ENCODE data around the gene MSANTD1.
"Not testable (repeated sequence)": the region's sequence is repeated elsewhere in the genome, so short reads cannot be mapped to it uniquely, and the experiment has no call there.

The MSANTD1 gene

GRCh38 chr4:3287972-3288570 is 39.1 kb downstream of the MSANTD1 start:
- no peak for DNase-seq (ENCODE audit: low read depth in 2 of 2, low spot score in 1 of 2)

- no peak for DNase-seq (ENCODE audit: low read depth in 2 of 2, low spot score in 1 of 2)
These were observed 39.7 kb downstream of the MSANTD1 start for GRCh38 chr4:3288571-3289094.

GRCh38 chr4:3290476-3290875 is 41.5 kb downstream of the MSANTD1 start:
- no peak for DNase-seq (ENCODE audit: low read depth in 2 of 2, low spot score in 1 of 2)

GRCh38 chr4:3290889-3291321 is 41.9 kb downstream of the MSANTD1 start:
- no peak for DNase-seq (ENCODE audit: low read depth in 2 of 2, low spot score in 1 of 2)

GRCh38 chr4:3291411-3291968 is 42.5 kb downstream of the MSANTD1 start:
- no peak for DNase-seq (ENCODE audit: low read depth in 2 of 2, low spot score in 1 of 2)

- DNase-seq (ENCODE audit: low read depth in 2 of 2, low spot score in 1 of 2) = no peak
These were observed 43.1 kb downstream of the MSANTD1 start for GRCh38 chr4:3291969-3292570.

GRCh38 chr4:3292571-3293400 is 43.8 kb downstream of the MSANTD1 start, which contains the start of gene RGS12:
Gene RGS12, plus strand, starts transcription at chr4:3293021. Its CDS starts 23,150 bp downstream, at chr4:3316171.
- DNase-seq (ENCODE audit: low read depth in 2 of 2, low spot score in 1 of 2) = peak; percentile 45 to 74

GRCh38 chr4:3293401-3294391 is 44.7 kb downstream of the MSANTD1 start:
- no peak for DNase-seq (ENCODE audit: low read depth in 2 of 2, low spot score in 1 of 2)

GRCh38 chr4:3294401-3295241 is 45.7 kb downstream of the MSANTD1 start:
- no peak for DNase-seq (ENCODE audit: low read depth in 2 of 2, low spot score in 1 of 2)

- DNase-seq (ENCODE audit: low read depth in 2 of 2, low spot score in 1 of 2) = no peak
These were observed 47.1 kb downstream of the MSANTD1 start for GRCh38 chr4:3295837-3296624.

- DNase-seq (ENCODE audit: low read depth in 2 of 2, low spot score in 1 of 2) = no peak
These were observed 47.7 kb downstream of the MSANTD1 start for GRCh38 chr4:3296651-3297050.

- no peak for DNase-seq (ENCODE audit: low read depth in 2 of 2, low spot score in 1 of 2)
These were observed 48.3 kb downstream of the MSANTD1 start for GRCh38 chr4:3297066-3297859.

- DNase-seq (ENCODE audit: low read depth in 2 of 2, low spot score in 1 of 2) = no peak
These were observed 50.4 kb downstream of the MSANTD1 start for GRCh38 chr4:3299122-3299975.

GRCh38 chr4:3299976-3300671 is 51.2 kb downstream of the MSANTD1 start:
- no peak for DNase-seq (ENCODE audit: low read depth in 2 of 2, low spot score in 1 of 2)

GRCh38 chr4:3300882-3301281 is 51.9 kb downstream of the MSANTD1 start:
- not testable (repeated sequence) for DNase-seq (ENCODE audit: low read depth in 2 of 2, low spot score in 1 of 2)

- no peak for DNase-seq (ENCODE audit: low read depth in 2 of 2, low spot score in 1 of 2)
These were observed 52.7 kb downstream of the MSANTD1 start for GRCh38 chr4:3301450-3302172.

All from stimulated activated CD8-positive, alpha-beta memory T cell treated with anti-CD3 and anti-CD28 coated beads, Interleukin-4, amount 100 ng/mL, for 4 hours (primary cell).